Right ventricle myocardium superior (tissue), 1 donor: ENCODE results near the gene GPX2. TPM values are rescaled to one million over a fixed set of nuclear protein-coding genes. Genes with fewer than 3 reads are reported as not detected.

Source experiments
- ATAC-seq: fragments of 200-7000 bp; cut with Tn5 transposase; one replicate; pipeline ENCODE4 v1.9.1; 2020; ENCODE audit warnings: mild to moderate bottlenecking; ENCODE audit not compliant: poor library complexity
- DNase-seq: peaks from one replicate; pipeline ENCODE4 v3.0.0-alpha.2; 2020
- intact Hi-C: fragments of 100-400 bp; cut with DNase I; formaldehyde crosslinking; loops from one replicate; pipeline ENCODE4 v1.11.2; 2022
- long read RNA-seq: library from polyadenylated mRNA; unstranded; transcript quantifications from one replicate; pipeline ENCODE4 v2.0.0, GENCODE V29; 2021
- total RNA-seq: library from RNA; stranded (reverse); fragmentation: NEBNext Ultra II Directional; extraction: Animal tissue kit (Norgen Biotek cat#: 25700); gene quantifications from one replicate; pipeline ENCODE4 v1.2.1, GENCODE V29; 2021
- donor health status: DM: no; HTN: yes; CAD: no; lungs with severe emphysema.

GPX2 gene
- total RNA-seq: not detected
- long read RNA-seq: 0 reads

GRCh38 chr14:64942531-64943111 lies at the start of gene GPX2:
TSS of gene GPX2 (minus strand) at chr14:64942745. CDS start at chr14:64942726, 19 bp downstream.
- intact Hi-C loops: no loop called here
- DNase-seq (no peak), ATAC-seq (no peak)

GRCh38 chr14:64990939-64991338 lies 48.4 kb upstream of the GPX2 start:
- intact Hi-C loops: no loop called here
- ATAC-seq: no peak
- no peak for DNase-seq

- intact Hi-C loops: no loop called here
- no peak for ATAC-seq
- DNase-seq: no peak
Measured at GRCh38 chr14:64990296-64990695, 47.8 kb upstream of the GPX2 start.

- intact Hi-C loops: loop anchor here (10.0 kb wide), 2 partner anchors 73 to 163 kb away; partner anchors contain the start of gene CHURC1
- DNase-seq (no peak), ATAC-seq (no peak)
Measured at GRCh38 chr14:64987438-64987767, 44.9 kb upstream of the GPX2 start.

- intact Hi-C loops: loop anchor here (10.0 kb wide), 2 partner anchors 72 to 162 kb away; partner anchors contain the start of gene CHURC1
- DNase-seq: peak; percentile 98
- peak; percentile 99 for ATAC-seq
Measured at GRCh38 chr14:64986648-64987437, 44.3 kb upstream of the GPX2 start, which contains the start of gene FNTB. TSS of gene FNTB (plus strand) at chr14:64986895. CDS start at chr14:64986954, 59 bp downstream.

GRCh38 chr14:64983439-64984310 lies 41.1 kb upstream of the GPX2 start:
- ATAC-seq: no peak
- no peak for DNase-seq
- intact Hi-C loops: loop anchor here (10.0 kb wide), 2 partner anchors 69 to 159 kb away; partner anchors contain the start of gene CHURC1

GRCh38 chr14:64979336-64980074 lies 37.0 kb upstream of the GPX2 start:
- DNase-seq (no peak), ATAC-seq (no peak)
- intact Hi-C loops: loop anchor here (10.0 kb wide), 2 partner anchors 65 to 155 kb away; partner anchors contain the start of gene CHURC1

GRCh38 chr14:64974563-64974962 lies 32.0 kb upstream of the GPX2 start:
- ATAC-seq: no peak
- intact Hi-C loops: no loop called here
- no peak for DNase-seq

- DNase-seq: no peak
- ATAC-seq: no peak
- intact Hi-C loops: no loop called here
Measured at GRCh38 chr14:64973826-64974225, 31.3 kb upstream of the GPX2 start.

- intact Hi-C loops: no loop called here
- ATAC-seq (no peak), DNase-seq (no peak)
Measured at GRCh38 chr14:64973026-64973442, 30.5 kb upstream of the GPX2 start.

- intact Hi-C loops: no loop called here
- peak; percentile 84 for ATAC-seq
- peak; percentile 54 for DNase-seq
Measured at GRCh38 chr14:64971943-64972791, 29.6 kb upstream of the GPX2 start, which contains the start of gene RAB15. TSS of gene RAB15 (minus strand) at chr14:64972336. CDS start at chr14:64972076, 260 bp downstream.

- peak; percentile 8 for ATAC-seq
- intact Hi-C loops: no loop called here
- no peak for DNase-seq
Measured at GRCh38 chr14:64971491-64971942, 29.0 kb upstream of the GPX2 start.

- DNase-seq: no peak
- ATAC-seq: no peak
- intact Hi-C loops: no loop called here
Measured at GRCh38 chr14:64970776-64971477, 28.4 kb upstream of the GPX2 start.

GRCh38 chr14:64970041-64970440 lies 27.5 kb upstream of the GPX2 start:
- intact Hi-C loops: no loop called here
- ATAC-seq: no peak

GRCh38 chr14:64968651-64969050 lies 26.1 kb upstream of the GPX2 start:
- DNase-seq: no peak
- no peak for ATAC-seq
- intact Hi-C loops: no loop called here

More at GRCh38 chr14:64970041-64970440, 27.5 kb upstream of the GPX2 start:
- DNase-seq: no peak

- no peak for ATAC-seq
- intact Hi-C loops: no loop called here
Measured at GRCh38 chr14:64968167-64968566, 25.6 kb upstream of the GPX2 start.

GRCh38 chr14:64966976-64967375 lies 24.4 kb upstream of the GPX2 start:
- DNase-seq (no peak), ATAC-seq (no peak)
- intact Hi-C loops: no loop called here

More at GRCh38 chr14:64968167-64968566, 25.6 kb upstream of the GPX2 start:
- no peak for DNase-seq
